ENCODE measurements around the gene ADH4.

The ADH4 gene

DNA sequence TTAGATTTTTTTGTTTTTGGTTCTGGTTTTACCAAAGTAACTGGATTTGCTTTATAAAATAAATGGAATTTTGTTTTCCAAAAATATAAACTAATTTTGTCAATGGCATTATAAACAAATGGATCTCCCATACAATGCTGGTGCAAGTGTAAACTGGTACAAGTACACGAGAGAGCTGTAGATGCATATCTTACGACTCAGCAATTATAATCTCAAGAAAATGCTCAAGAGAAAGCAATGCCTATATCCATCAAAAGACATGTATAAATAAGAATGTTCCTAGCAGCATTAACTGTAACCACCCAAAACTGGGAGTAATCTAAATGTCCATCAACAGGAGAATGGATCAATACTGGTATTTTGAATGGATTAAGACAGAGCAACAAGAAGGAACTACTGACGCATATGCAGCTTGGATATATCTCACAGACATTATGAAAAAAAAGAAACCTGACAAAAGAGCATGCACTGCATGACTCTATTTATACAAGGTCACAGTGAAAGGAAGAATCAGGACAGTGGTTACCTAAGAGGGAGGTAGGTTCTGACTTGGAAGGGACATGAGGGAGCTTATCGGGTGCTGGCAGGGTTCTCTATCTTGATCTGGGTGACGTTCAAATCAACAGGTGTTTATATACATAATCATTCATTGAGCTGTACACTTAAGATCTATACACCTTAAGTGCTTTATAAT, 65.0 kb downstream of the ADH4 start:
- no peak for DNase-seq

DNA sequence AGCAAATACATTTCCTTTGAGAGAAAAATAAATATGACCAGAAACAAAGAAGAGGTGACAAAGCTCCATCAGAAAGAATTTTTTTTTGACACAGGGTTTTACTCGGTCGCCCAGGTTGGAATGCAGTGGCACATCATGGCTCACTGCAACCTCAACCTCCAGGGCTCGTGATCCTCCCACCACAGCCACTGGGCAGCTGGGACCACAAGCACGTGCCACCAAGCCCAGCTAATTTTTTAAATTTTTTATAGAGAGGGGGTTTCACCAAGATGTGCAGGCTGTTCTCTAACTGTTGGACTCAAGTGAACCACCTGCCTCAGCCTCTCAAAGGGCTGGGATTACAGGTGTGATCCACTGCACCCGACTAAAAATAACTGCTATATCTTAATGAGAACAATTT, 65.8 kb downstream of the ADH4 start:
- no peak for DNase-seq

DNA sequence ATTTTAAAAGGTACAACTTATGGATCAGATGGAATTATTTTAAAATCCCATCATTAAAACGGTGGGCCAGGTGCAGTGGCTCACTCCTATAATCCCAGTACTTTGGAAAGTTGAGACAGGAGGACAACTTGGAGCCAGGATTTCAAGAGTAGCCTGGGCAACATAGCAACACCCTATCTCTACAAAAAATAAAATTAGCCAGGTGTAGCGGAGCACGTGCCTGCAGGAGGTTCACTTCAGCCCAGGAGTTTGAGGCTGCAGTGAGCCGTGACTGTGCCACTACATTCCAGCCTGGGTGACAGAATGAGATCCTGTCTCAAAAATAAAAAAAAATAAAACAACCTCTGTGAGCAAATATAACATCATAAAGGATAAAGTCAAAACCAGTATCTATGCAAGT, 66.9 kb downstream of the ADH4 start:
- DNase-seq = no peak

GRCh38 chr4:99076292-99076976, 67.7 kb downstream of the ADH4 start:
- DNase-seq = no peak

- no peak for DNase-seq
Observed at GRCh38 chr4:99074816-99075215, 69.3 kb downstream of the ADH4 start.
